ENCODE data around the gene CD27. TPM values are rescaled to one million over a fixed set of nuclear protein-coding genes. Genes with fewer than 3 reads are reported as not detected.

Gene CD27
- total RNA-seq, 6 experiments from 2014 or later = 0.19 to 0.28 TPM; not detected in 4

GRCh38 chr12:6407236-6407954, 37.4 kb upstream of the CD27 start:
- Mint-ChIP-seq H3K4me3 (no peak overlapping the region), H3K9me3 (no peaks in the 10 kb centered on the region), H3K36me3 (ENCODE audit: low read depth) (peaks cover 11% of the 10 kb centered on the region), H3K4me1 (ENCODE audit: low read depth) (peaks cover 7% of the 10 kb centered on the region), H3K27ac (no peak overlapping the region), H3K27me3 (ENCODE audit: insufficient read depth) (no peaks in the 10 kb centered on the region; the same call in 1 of the 2 replicates)
- TF ChIP-seq, protein P1, sequence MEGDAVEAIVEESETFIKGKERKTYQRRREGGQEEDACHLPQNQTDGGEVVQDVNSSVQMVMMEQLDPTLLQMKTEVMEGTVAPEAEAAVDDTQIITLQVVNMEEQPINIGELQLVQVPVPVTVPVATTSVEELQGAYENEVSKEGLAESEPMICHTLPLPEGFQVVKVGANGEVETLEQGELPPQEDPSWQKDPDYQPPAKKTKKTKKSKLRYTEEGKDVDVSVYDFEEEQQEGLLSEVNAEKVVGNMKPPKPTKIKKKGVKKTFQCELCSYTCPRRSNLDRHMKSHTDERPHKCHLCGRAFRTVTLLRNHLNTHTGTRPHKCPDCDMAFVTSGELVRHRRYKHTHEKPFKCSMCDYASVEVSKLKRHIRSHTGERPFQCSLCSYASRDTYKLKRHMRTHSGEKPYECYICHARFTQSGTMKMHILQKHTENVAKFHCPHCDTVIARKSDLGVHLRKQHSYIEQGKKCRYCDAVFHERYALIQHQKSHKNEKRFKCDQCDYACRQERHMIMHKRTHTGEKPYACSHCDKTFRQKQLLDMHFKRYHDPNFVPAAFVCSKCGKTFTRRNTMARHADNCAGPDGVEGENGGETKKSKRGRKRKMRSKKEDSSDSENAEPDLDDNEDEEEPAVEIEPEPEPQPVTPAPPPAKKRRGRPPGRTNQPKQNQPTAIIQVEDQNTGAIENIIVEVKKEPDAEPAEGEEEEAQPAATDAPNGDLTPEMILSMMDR (IDR thresholded peaks at IDR 0.05) = no peak
- DNase-seq = no peak

GRCh38 chr12:6416596-6416995, 28.2 kb upstream of the CD27 start:
- peaks cover 5% of the 10 kb centered on the region; the same call in 1 of the 2 replicates for H3K36me3 Mint-ChIP-seq (ENCODE audit: low read depth)
- no peaks in the 10 kb centered on the region for H3K4me1 Mint-ChIP-seq (ENCODE audit: low read depth)
- H3K27me3 Mint-ChIP-seq (ENCODE audit: insufficient read depth) = peaks cover 2% of the 10 kb centered on the region
- no peak overlapping the region for H3K4me3 Mint-ChIP-seq
- H3K27ac Mint-ChIP-seq = no peak overlapping the region
- DNase-seq = no peak
- TF ChIP-seq, protein P1 (IDR thresholded peaks at IDR 0.05) = no peak
- no peaks in the 10 kb centered on the region for H3K9me3 Mint-ChIP-seq

GRCh38 chr12:6418796-6419195, 26.0 kb upstream of the CD27 start:
- peaks cover 7% of the 10 kb centered on the region; the same call in 1 of the 2 replicates for H3K4me1 Mint-ChIP-seq (ENCODE audit: low read depth)
- H3K27ac Mint-ChIP-seq = no peak overlapping the region
- DNase-seq = no peak
- H3K36me3 Mint-ChIP-seq (ENCODE audit: low read depth) = peaks cover 5% of the 10 kb centered on the region; the same call in 1 of the 2 replicates
- H3K4me3 Mint-ChIP-seq = no peak overlapping the region
- no peaks in the 10 kb centered on the region for H3K9me3 Mint-ChIP-seq
- H3K27me3 Mint-ChIP-seq (ENCODE audit: insufficient read depth) = peaks cover 3% of the 10 kb centered on the region
- TF ChIP-seq, protein P1 (IDR thresholded peaks at IDR 0.05) = no peak

DNA sequence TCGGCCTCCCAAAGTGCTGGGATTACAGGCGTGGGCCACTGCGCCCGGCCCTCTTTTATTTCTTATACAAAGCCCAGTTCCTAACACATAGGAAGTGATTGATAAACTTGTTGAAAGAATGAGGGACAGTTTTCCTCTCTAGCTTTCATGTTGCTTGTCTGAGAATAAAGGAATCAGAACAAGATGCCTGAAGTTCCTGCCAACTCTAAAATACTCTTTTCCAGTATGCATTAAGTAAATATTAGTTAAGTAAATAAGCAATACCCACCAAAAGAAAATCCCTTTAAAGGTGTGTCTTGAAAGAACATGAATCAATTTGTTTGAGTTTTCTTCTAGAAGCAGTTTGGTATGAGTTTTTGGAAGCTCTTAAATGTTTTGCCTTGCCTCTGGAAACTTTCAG, 24.4 kb upstream of the CD27 start:
- no peak for DNase-seq
- no peak overlapping the region for H3K4me3 Mint-ChIP-seq
- TF ChIP-seq, protein P1 (IDR thresholded peaks at IDR 0.05) = no peak
- H3K27ac Mint-ChIP-seq = no peak overlapping the region
- H3K27me3 Mint-ChIP-seq (ENCODE audit: insufficient read depth) = peaks cover 1% of the 10 kb centered on the region
- peaks cover 8% of the 10 kb centered on the region; the same call in 1 of the 2 replicates for H3K4me1 Mint-ChIP-seq (ENCODE audit: low read depth)
- no peaks in the 10 kb centered on the region for H3K9me3 Mint-ChIP-seq
- peaks cover 5% of the 10 kb centered on the region; the same call in 1 of the 2 replicates for H3K36me3 Mint-ChIP-seq (ENCODE audit: low read depth)

DNA sequence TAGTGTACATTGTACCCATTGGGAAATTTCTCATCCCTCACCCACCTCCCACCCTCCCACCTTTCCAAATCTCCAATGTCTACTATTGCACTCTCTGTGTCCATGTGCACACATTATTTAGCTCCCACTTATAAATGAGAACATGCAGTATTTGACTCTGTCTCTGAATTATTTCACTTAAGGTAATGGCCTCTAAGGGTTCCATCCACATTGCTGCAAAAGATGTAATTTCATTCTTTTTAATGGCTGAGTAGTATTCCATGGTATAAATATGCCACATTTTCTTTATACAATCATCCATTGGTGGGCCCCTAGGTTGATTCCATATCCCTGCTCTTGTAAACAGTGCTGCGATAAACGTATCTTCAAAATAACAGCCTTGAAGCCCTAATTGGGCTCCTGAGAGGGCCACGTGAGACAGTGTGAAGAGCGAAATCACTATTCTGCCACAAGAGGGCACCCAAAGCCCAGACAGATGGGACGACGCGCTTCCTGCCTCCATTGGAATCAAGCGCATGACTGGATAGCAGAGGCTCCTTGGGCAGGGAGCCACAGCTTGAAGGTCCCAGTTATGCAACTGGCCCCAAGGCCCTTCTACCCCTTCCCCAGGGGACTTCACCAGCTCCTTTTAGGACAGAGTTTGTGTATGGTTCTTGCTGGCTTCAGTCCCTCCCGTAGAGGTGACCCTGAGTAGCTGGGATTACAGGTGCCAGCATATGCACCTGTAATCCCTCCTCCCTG, 21.3 kb upstream of the CD27 start:
- no peaks in the 10 kb centered on the region for H3K36me3 Mint-ChIP-seq (ENCODE audit: low read depth)
- no peak overlapping the region for H3K4me3 Mint-ChIP-seq
- H3K4me1 Mint-ChIP-seq (ENCODE audit: low read depth) = peaks cover 8% of the 10 kb centered on the region; the same call in 1 of the 2 replicates
- H3K27me3 Mint-ChIP-seq (ENCODE audit: insufficient read depth) = peaks cover 1% of the 10 kb centered on the region; the same call in 1 of the 2 replicates
- no peaks in the 10 kb centered on the region for H3K9me3 Mint-ChIP-seq
- peak; percentile 81 for DNase-seq
- H3K27ac Mint-ChIP-seq = no peak overlapping the region
- TF ChIP-seq, protein P1 (IDR thresholded peaks at IDR 0.05) = peak; percentile 94

Measured in HFFc6 (cell line).